Measurements from ENCODE around the gene BUD31.

The BUD31 gene

GRCh38 chr7:99419323-99420021 lies 10.7 kb downstream of the BUD31 start:
- TF ChIP-seq ARNTL (CRISPR knock-in tag; IDR thresholded peaks at IDR 0.05; ENCODE audit: borderline replicate concordance, low read depth) (no peak), BACH2 (CRISPR knock-in tag; IDR thresholded peaks at IDR 0.05; ENCODE audit: borderline replicate concordance) (no peak), PPARA (CRISPR knock-in tag; IDR thresholded peaks at IDR 0.05; ENCODE audit: borderline replicate concordance) (no peak), CSDC2 (CRISPR knock-in tag; IDR thresholded peaks at IDR 0.05) (no peak), OSR1 (CRISPR knock-in tag; IDR thresholded peaks at IDR 0.05) (no peak), ZNF70 (CRISPR knock-in tag; IDR thresholded peaks at IDR 0.05) (no peak), CSRNP3 (CRISPR knock-in tag; IDR thresholded peaks at IDR 0.05) (no peak), SNAI2 (CRISPR knock-in tag; IDR thresholded peaks at IDR 0.05) (no peak), ZNF8 (CRISPR knock-in tag; IDR thresholded peaks at IDR 0.05) (no peak), ZC3H10 (CRISPR knock-in tag; IDR thresholded peaks at IDR 0.05) (no peak), CREB5 (CRISPR knock-in tag; IDR thresholded peaks at IDR 0.05; ENCODE audit: low read depth) (no peak), ZFP3 (CRISPR knock-in tag; IDR thresholded peaks at IDR 0.05) (no peak), ZFP30 (CRISPR knock-in tag; IDR thresholded peaks at IDR 0.05) (no peak), ESRRG (CRISPR knock-in tag; IDR thresholded peaks at IDR 0.05) (no peak)
- TF ChIP-seq, protein P1, sequence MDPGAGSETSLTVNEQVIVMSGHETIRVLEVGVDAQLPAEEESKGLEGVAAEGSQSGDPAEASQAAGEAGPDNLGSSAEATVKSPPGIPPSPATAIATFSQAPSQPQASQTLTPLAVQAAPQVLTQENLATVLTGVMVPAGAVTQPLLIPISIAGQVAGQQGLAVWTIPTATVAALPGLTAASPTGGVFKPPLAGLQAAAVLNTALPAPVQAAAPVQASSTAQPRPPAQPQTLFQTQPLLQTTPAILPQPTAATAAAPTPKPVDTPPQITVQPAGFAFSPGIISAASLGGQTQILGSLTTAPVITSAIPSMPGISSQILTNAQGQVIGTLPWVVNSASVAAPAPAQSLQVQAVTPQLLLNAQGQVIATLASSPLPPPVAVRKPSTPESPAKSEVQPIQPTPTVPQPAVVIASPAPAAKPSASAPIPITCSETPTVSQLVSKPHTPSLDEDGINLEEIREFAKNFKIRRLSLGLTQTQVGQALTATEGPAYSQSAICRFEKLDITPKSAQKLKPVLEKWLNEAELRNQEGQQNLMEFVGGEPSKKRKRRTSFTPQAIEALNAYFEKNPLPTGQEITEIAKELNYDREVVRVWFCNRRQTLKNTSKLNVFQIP (CRISPR knock-in tag; IDR thresholded peaks at IDR 0.05; ENCODE audit: borderline replicate concordance, low read depth) = no peak
- ATAC-seq = no peak

DNA sequence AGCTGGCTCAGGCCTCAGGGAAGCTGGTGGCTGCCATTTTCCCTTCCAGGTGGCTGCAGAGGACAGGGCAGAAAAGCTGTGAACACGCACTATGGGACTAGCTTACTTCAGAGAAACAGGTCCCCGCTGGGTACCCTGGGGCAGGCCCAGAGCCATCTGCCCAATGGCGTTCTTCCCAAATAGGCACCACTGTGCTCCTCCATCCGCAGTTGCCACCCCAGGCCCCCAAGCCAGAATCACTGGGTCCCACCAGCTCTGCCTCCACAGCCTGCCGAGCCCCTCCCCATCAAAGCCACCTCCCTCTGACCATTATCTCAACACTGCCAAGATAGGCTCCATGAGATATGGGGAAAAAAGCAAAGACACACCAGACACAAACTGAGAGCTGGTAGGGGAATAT lies 11.4 kb downstream of the BUD31 start:
- no peak for ATAC-seq
- TF ChIP-seq ARNTL (CRISPR knock-in tag; IDR thresholded peaks at IDR 0.05; ENCODE audit: borderline replicate concordance, low read depth) = no peak
- TF ChIP-seq CSRNP3 (CRISPR knock-in tag; IDR thresholded peaks at IDR 0.05) = no peak
- no peak for TF ChIP-seq PPARA (CRISPR knock-in tag; IDR thresholded peaks at IDR 0.05; ENCODE audit: borderline replicate concordance)
- TF ChIP-seq ZFP3 (CRISPR knock-in tag; IDR thresholded peaks at IDR 0.05) = no peak
- no peak for TF ChIP-seq OSR1 (CRISPR knock-in tag; IDR thresholded peaks at IDR 0.05)
- no peak for TF ChIP-seq ZNF565 (CRISPR knock-in tag; conservative IDR thresholded peaks at IDR 0.05; ENCODE audit: low read depth)
- no peak for TF ChIP-seq SNAI2 (CRISPR knock-in tag; IDR thresholded peaks at IDR 0.05)
- no peak for TF ChIP-seq GLIS3 (CRISPR knock-in tag; IDR thresholded peaks at IDR 0.05)
- TF ChIP-seq, protein P1 (CRISPR knock-in tag; IDR thresholded peaks at IDR 0.05; ENCODE audit: borderline replicate concordance, low read depth) = no peak

- no peak for ATAC-seq
- no peak for TF ChIP-seq ZC3H10 (CRISPR knock-in tag; IDR thresholded peaks at IDR 0.05)
- TF ChIP-seq CREB5 (CRISPR knock-in tag; IDR thresholded peaks at IDR 0.05; ENCODE audit: low read depth) = no peak
- no peak for TF ChIP-seq OSR1 (CRISPR knock-in tag; IDR thresholded peaks at IDR 0.05)
- no peak for TF ChIP-seq BACH2 (CRISPR knock-in tag; IDR thresholded peaks at IDR 0.05; ENCODE audit: borderline replicate concordance)
- no peak for TF ChIP-seq ZNF8 (CRISPR knock-in tag; IDR thresholded peaks at IDR 0.05)
- no peak for TF ChIP-seq CSDC2 (CRISPR knock-in tag; IDR thresholded peaks at IDR 0.05)
- no peak for TF ChIP-seq SNAI2 (CRISPR knock-in tag; IDR thresholded peaks at IDR 0.05)
- TF ChIP-seq ZFP3 (CRISPR knock-in tag; IDR thresholded peaks at IDR 0.05) = no peak
- TF ChIP-seq GLIS3 (CRISPR knock-in tag; IDR thresholded peaks at IDR 0.05) = no peak
Observed at GRCh38 chr7:99420986-99421385, 12.2 kb downstream of the BUD31 start.

Data from SK-N-SH treated with all-trans-retinoic acid at 6 μM for 48 hours (cell line).